Liver (tissue), 9 donors: ENCODE results near the gene CAPRIN2. TPM values are rescaled to one million over a fixed set of nuclear protein-coding genes. Genes with fewer than 3 reads are reported as not detected.

Experiments
- DNase-seq: peaks from one replicate; pipeline ENCODE4 v3.0.0-alpha.2; 2017; ENCODE audit warnings: low spot score
- H3K27ac ChIP-seq, 2 donors: one replicate each; pipeline ENCODE4 v1.7.0; 2013; ENCODE audit warnings: inconsistent platforms in 2 of 2, low read length in 2 of 2, control low read depth in 1 of 2, low read depth in 1 of 2, mild to moderate bottlenecking in 1 of 2
- H3K27me3 ChIP-seq, 4 donors: one replicate each; pipeline versions ENCODE4 v1.6.1 to v1.7.0; 2013; ENCODE audit warnings: low read length in 3 of 4, inconsistent platforms in 1 of 4, mild to moderate bottlenecking in 1 of 4, moderate library complexity in 1 of 4; ENCODE audit not compliant: control insufficient read depth in 4 of 4, insufficient read depth in 4 of 4
- H3K36me3 ChIP-seq, 4 donors: one replicate each; pipeline versions ENCODE4 v1.6.1 to v1.7.0; 2013; ENCODE audit warnings: low read length in 3 of 4, mild to moderate bottlenecking in 3 of 4, low read depth in 1 of 4, moderate library complexity in 1 of 4; ENCODE audit not compliant: control insufficient read depth in 4 of 4, insufficient read depth in 3 of 4
- H3K4me1 ChIP-seq, 4 donors: one replicate each; pipeline versions ENCODE4 v1.6.1 to v1.7.0; 2013; ENCODE audit warnings: low read length in 3 of 4, mild to moderate bottlenecking in 3 of 4, moderate library complexity in 1 of 4; ENCODE audit not compliant: control insufficient read depth in 4 of 4, insufficient read depth in 4 of 4
- H3K4me3 ChIP-seq, 3 donors: one replicate each; pipeline versions ENCODE4 v1.6.1 to v1.7.0; 2013; ENCODE audit warnings: low read length in 3 of 3, control low read depth in 1 of 3, low read depth in 1 of 3, mild to moderate bottlenecking in 1 of 3
- H3K9ac ChIP-seq, 2 donors: one replicate each; pipeline ENCODE4 v1.7.0; 2013; ENCODE audit warnings: low read length in 2 of 2, mild to moderate bottlenecking in 2 of 2, moderate library complexity in 2 of 2, control low read depth in 1 of 2, low read depth in 1 of 2
- H3K9me3 ChIP-seq, 4 donors: one replicate each; pipeline versions ENCODE4 v1.6.1 to v1.7.0; 2013; ENCODE audit warnings: low read length in 3 of 4; ENCODE audit not compliant: control insufficient read depth in 4 of 4
- EGR1 ChIP-seq, 2 donors: IDR thresholded peaks; 2 replicates each; pipeline ENCODE4 v1.6.1; 2016 to 2018; ENCODE audit warnings: antibody characterized with exemption in 2 of 2, low read depth in 2 of 2
- FOXA1 ChIP-seq: IDR thresholded peaks from 2 replicates; pipeline ENCODE4 v1.6.1; 2016; ENCODE audit warnings: antibody characterized with exemption
- FOXA2 ChIP-seq: IDR thresholded peaks from 2 replicates; pipeline ENCODE4 v1.6.1; 2016; ENCODE audit warnings: antibody characterized with exemption
- GABPA ChIP-seq, 2 donors: IDR thresholded peaks in 1 of 2; conservative IDR thresholded peaks in 1 of 2; 2 replicates each; pipeline ENCODE4 v1.6.1; 2016; ENCODE audit warnings: antibody characterized with exemption in 2 of 2, mild to moderate bottlenecking in 1 of 2, moderate library complexity in 1 of 2
- NR2F2 ChIP-seq: IDR thresholded peaks from 2 replicates; pipeline ENCODE4 v1.6.1; 2016; ENCODE audit warnings: antibody characterized with exemption
- RAD21 ChIP-seq, 2 donors: IDR thresholded peaks; 2 replicates each; pipeline ENCODE4 v1.6.1; 2016; ENCODE audit warnings: antibody characterized with exemption in 2 of 2, mild to moderate bottlenecking in 2 of 2
- REST ChIP-seq: IDR thresholded peaks from 2 replicates; pipeline ENCODE4 v1.6.1; 2016; ENCODE audit warnings: antibody characterized with exemption, mild to moderate bottlenecking
- SP1 ChIP-seq: IDR thresholded peaks from 2 replicates; pipeline ENCODE4 v1.6.1; 2018; ENCODE audit warnings: antibody characterized with exemption, mild to moderate bottlenecking
- TAF1 ChIP-seq: conservative IDR thresholded peaks from 2 replicates; pipeline ENCODE4 v1.6.1; 2016; ENCODE audit warnings: antibody characterized with exemption, mild to moderate bottlenecking
- YY1 ChIP-seq: IDR thresholded peaks from 2 replicates; pipeline ENCODE4 v1.6.1; 2016; ENCODE audit warnings: antibody characterized with exemption, mild to moderate bottlenecking
- ZBTB33 ChIP-seq: IDR thresholded peaks from 2 replicates; pipeline ENCODE4 v1.6.1; 2016; ENCODE audit warnings: antibody characterized with exemption
- WGBS: extraction: QIAGEN DNeasy Blood & Tissue Kit; methylation state at CpG from one replicate; pipeline ENCODE4 v1.1.7; 2013; 5-methylcytosine and 5-hydroxymethylcytosine counted together
- polyA plus RNA-seq, 2 donors: library from polyadenylated mRNA; stranded (reverse) in 1 of 2; unstranded in 1 of 2; fragments of 200-250 nt in 1 of 2; fragments of >200 nt in 1 of 2; fragmentation: Nextera tagmentation in 1 of 2; extraction: Ambion mirVana in 1 of 2; gene quantifications; one replicate each; pipeline versions ENCODE4 v1.2.1 to v1.2.3, GENCODE V29; 2013 to 2015
- total RNA-seq, 2 donors: library from RNA; depleted of rRNA; stranded (reverse); fragments of >200 nt; gene quantifications; one replicate each; pipeline ENCODE4 v1.2.3, GENCODE V29; 2014
- TF ChIP-seq, protein P1 (sequence below): fragments of 150-350 bp; IDR thresholded peaks from 2 replicates; pipeline ENCODE4 v1.5.1; 2017; ENCODE audit warnings: improper control_type of control experiment, low read depth, low read length; ENCODE audit not compliant: missing input control
- TF ChIP-seq, protein P2 (sequence below): IDR thresholded peaks from 2 replicates; pipeline ENCODE4 v1.6.1; 2016; ENCODE audit warnings: antibody characterized with exemption
- TF ChIP-seq, protein P3 (sequence below): IDR thresholded peaks from 2 replicates; pipeline ENCODE4 v1.6.1; 2016; ENCODE audit warnings: antibody characterized with exemption
- donor health status: healthy.
- donor health status: healthy.
- donor health status: healthy.
- donor health status: healthy.
- donor health status: healthy.

CAPRIN2 gene
- total and polyA plus RNA-seq, 4 donors = 4.6 to 14.8 (median 9.4) TPM

DNA sequence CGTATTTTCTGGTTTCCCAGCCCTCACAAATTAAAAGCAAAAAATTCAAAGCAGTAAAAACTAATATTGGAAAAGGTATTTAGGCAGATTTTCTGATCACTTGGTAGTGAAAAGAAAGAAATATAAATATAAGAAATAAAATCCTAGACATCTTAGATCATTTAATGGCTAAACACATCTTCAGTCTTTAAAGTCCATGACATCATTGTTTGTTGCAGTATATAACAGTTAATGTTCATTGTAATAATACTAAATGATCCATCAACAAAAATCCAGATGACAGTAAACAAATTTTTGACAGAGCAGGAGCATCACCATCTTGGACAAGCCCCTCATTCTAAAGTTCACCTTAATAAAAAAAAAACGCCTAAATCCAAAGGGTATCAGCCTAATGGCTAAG lies 29.2 kb upstream of the CAPRIN2 start:
- WGBS = 81% methylated on average over 2 of the region's 2 CpGs

GRCh38 chr12:30782316-30783173 lies 27.8 kb upstream of the CAPRIN2 start:
- Histone ChIP-seq H3K27ac (no peak overlapping the region), H3K9me3 (no peaks in the 10 kb centered on the region), H3K4me1 (no peaks in the 10 kb centered on the region), H3K9ac (no peak overlapping the region), H3K4me3 (no peak overlapping the region), H3K27me3 (no peaks in the 10 kb centered on the region), H3K36me3 (no peaks in the 10 kb centered on the region)
- WGBS = 60% methylated on average over 3 of the region's 3 CpGs
- no peak for DNase-seq
- TF ChIP-seq EGR1 (IDR thresholded peaks at IDR 0.05; ENCODE audit: low read depth in 2 of 2) = no peak
- TF ChIP-seq RAD21 (IDR thresholded peaks at IDR 0.05) = no peak
- TF ChIP-seq FOXA2 = no peak
- no peak for TF ChIP-seq TAF1
- TF ChIP-seq SP1 = no peak
- no peak for TF ChIP-seq YY1
- TF ChIP-seq NR2F2 = no peak
- TF ChIP-seq GABPA (IDR thresholded peaks at IDR 0.05 in 1 of 2, conservative IDR thresholded peaks at IDR 0.05 in 1 of 2) = no peak
- TF ChIP-seq, protein P1, sequence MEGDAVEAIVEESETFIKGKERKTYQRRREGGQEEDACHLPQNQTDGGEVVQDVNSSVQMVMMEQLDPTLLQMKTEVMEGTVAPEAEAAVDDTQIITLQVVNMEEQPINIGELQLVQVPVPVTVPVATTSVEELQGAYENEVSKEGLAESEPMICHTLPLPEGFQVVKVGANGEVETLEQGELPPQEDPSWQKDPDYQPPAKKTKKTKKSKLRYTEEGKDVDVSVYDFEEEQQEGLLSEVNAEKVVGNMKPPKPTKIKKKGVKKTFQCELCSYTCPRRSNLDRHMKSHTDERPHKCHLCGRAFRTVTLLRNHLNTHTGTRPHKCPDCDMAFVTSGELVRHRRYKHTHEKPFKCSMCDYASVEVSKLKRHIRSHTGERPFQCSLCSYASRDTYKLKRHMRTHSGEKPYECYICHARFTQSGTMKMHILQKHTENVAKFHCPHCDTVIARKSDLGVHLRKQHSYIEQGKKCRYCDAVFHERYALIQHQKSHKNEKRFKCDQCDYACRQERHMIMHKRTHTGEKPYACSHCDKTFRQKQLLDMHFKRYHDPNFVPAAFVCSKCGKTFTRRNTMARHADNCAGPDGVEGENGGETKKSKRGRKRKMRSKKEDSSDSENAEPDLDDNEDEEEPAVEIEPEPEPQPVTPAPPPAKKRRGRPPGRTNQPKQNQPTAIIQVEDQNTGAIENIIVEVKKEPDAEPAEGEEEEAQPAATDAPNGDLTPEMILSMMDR = no peak
- TF ChIP-seq ZBTB33 = no peak

More for the DNA sequence above, 29.2 kb upstream of the CAPRIN2 start:
- DNase-seq = no peak
- H3K36me3 ChIP-seq = no peaks in the 10 kb centered on the region
- no peak overlapping the region for H3K4me3 ChIP-seq
- H3K27ac ChIP-seq = no peak overlapping the region
- H3K4me1 ChIP-seq = no peaks in the 10 kb centered on the region
- H3K27me3 ChIP-seq = no peaks in the 10 kb centered on the region
- no peaks in the 10 kb centered on the region for H3K9me3 ChIP-seq
- TF ChIP-seq, protein P2, sequence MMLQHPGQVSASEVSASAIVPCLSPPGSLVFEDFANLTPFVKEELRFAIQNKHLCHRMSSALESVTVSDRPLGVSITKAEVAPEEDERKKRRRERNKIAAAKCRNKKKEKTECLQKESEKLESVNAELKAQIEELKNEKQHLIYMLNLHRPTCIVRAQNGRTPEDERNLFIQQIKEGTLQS = no peak
- TF ChIP-seq FOXA1 = no peak
- no peak for TF ChIP-seq RAD21 (IDR thresholded peaks at IDR 0.05)
- no peak for TF ChIP-seq REST
- TF ChIP-seq NR2F2 = no peak
- TF ChIP-seq, protein P3, sequence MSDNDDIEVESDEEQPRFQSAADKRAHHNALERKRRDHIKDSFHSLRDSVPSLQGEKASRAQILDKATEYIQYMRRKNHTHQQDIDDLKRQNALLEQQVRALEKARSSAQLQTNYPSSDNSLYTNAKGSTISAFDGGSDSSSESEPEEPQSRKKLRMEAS = no peak
- no peak for TF ChIP-seq ZBTB33
- H3K9ac ChIP-seq = no peak overlapping the region
